Ascending aorta (tissue), 2 donors: Measurements from ENCODE around the gene NMT1. TPM values are rescaled to one million over a fixed set of nuclear protein-coding genes. Genes with fewer than 3 reads are reported as not detected.

ENCODE experiments used
- DNase-seq, 2 donors: peaks; one replicate each; pipeline ENCODE4 v3.0.0-alpha.2; 2019; ENCODE audit warnings: low spot score in 2 of 2
- H3K27ac ChIP-seq, 2 donors: fragments of 200-600 bp; sonication (generic); one replicate each; pipeline ENCODE4 v1.5.1; 2016 to 2017; ENCODE audit warnings: mild to moderate bottlenecking in 1 of 2
- H3K27me3 ChIP-seq: fragments of 200-600 bp; sonication (generic); one replicate; pipeline ENCODE4 v1.5.1; 2017
- H3K36me3 ChIP-seq, 2 donors: fragments of 200-600 bp; sonication (generic); one replicate each; pipeline ENCODE4 v1.5.1; 2016
- H3K4me1 ChIP-seq, 2 donors: fragments of 200-600 bp; sonication (generic); one replicate each; pipeline ENCODE4 v1.5.1; 2016 to 2017; ENCODE audit warnings: mild to moderate bottlenecking in 1 of 2
- H3K4me3 ChIP-seq, 2 donors: fragments of 200-600 bp; sonication (generic); one replicate each; pipeline ENCODE4 v1.5.1; 2016 to 2017; ENCODE audit warnings: mild to moderate bottlenecking in 1 of 2
- H3K9me3 ChIP-seq, 2 donors: fragments of 200-600 bp; sonication (generic); one replicate each; pipeline ENCODE4 v1.5.1; 2016
- CTCF ChIP-seq, 3 experiments: fragments of 200-600 bp in 2 of 3; fragments of 450-650 bp in 1 of 3; sonication (generic) in 2 of 3; IDR thresholded peaks; one replicate each; pipeline ENCODE4 v1.5.1; 2016 to 2019; ENCODE audit warnings: antibody characterized with exemption in 3 of 3, mild to moderate bottlenecking in 1 of 3, moderate library complexity in 1 of 3
- intact Hi-C: fragments of 100-400 bp; cut with DNase I; formaldehyde crosslinking; loops from one replicate; pipeline ENCODE4 v1.15.1; 2023
- total RNA-seq: library from RNA; depleted of rRNA; stranded (reverse); fragments of >200 nt; gene quantifications from one replicate; pipeline ENCODE4 v1.1.0, GENCODE V29; 2016

NMT1 gene
- total RNA-seq, 1 donor from 2014 or later: 89.7 TPM

DNA sequence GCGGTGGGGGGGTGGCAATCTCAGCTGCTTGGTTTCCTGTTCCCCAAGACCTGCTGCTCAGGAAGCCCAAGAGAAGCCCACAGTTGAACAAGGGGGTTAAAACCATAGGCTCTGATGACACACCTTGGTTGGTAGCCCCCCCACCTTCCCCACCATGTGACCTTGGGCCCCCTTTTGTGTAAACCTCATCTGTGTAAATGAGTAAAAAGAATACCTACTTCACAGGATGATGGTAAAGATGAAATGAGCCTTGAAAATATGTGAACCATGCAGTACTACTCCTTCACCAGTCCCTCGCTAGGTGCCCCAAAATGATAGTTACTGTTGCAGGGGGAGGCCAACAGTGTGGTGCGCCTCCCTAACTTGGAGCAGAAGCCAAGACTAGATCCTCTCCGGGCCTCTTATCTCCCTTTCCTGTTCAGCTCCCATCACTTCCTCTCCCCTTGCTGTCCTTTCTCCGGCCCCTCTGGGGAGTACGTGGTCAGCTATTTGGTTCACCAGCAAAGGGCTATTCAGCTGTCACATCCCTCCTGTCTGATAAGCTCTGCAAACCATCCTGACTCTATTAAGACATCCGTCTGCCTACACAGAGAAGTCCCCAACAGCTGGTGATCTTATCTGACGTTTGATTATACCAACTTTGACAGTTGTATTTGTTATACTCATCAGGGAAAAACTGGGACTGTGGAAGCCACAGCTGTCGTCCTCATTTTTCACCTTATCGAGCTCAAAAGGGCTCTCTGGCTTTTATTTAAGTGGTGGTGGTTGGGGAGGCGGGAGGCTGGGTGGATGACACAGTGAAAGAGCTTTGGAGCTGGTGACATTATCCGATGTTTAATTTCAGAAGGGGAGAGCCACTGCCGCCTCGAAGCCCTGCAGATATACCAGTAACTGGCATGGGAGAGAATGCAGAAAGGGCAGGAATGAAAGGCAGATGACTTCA lies 29.6 kb upstream of the NMT1 start:
- Histone ChIP-seq H3K36me3 (peaks cover 42 to 65% of the 10 kb centered on the region in 2 donors), H3K27me3 (no peaks in the 10 kb centered on the region), H3K4me1 (no peaks in the 10 kb centered on the region), H3K27ac (no peak overlapping the region), H3K9me3 (no peaks in the 10 kb centered on the region), H3K4me3 (no peak overlapping the region)
- intact Hi-C loops: no loop called here
- TF ChIP-seq CTCF (IDR thresholded peaks at IDR 0.05): no peak
- DNase-seq: no peak

GRCh38 chr17:45032174-45032541 lies 29.0 kb upstream of the NMT1 start:
- intact Hi-C loops: no loop called here
- Histone ChIP-seq H3K27me3 (no peaks in the 10 kb centered on the region), H3K4me3 (no peak overlapping the region), H3K4me1 (no peaks in the 10 kb centered on the region), H3K36me3 (peaks cover 42 to 59% of the 10 kb centered on the region in 2 donors), H3K9me3 (no peaks in the 10 kb centered on the region), H3K27ac (no peak overlapping the region)
- no peak for DNase-seq
- TF ChIP-seq CTCF (IDR thresholded peaks at IDR 0.05): no peak

DNA sequence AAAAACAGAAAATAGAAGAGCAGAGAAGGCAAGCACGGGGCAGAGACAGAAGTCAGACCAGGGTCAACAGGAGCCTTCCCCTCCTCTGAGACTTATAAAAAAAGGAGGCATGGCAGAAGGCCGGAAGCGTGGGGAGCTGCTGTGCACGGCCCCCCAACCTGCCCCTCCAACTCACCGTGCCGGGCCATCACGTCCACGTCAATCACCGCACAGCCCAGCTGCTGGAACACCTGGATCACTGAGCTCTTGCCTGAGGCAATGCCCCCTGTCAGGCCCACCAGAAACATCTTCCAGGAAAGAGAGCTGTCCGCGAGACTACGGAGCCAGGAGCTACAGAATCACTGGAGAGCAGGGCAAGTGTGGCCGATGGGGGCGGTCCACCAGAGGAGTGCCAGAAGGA lies 26.5 kb upstream of the NMT1 start:
- TF ChIP-seq CTCF (IDR thresholded peaks at IDR 0.05): no peak
- Histone ChIP-seq H3K4me1 (peaks cover 0 to 6% of the 10 kb centered on the region in 2 donors), H3K4me3 (no peak overlapping the region), H3K36me3 (peaks cover 36 to 46% of the 10 kb centered on the region in 2 donors), H3K9me3 (no peaks in the 10 kb centered on the region), H3K27ac (no peak overlapping the region), H3K27me3 (no peaks in the 10 kb centered on the region)
- DNase-seq: no peak
- intact Hi-C loops: no loop called here

- DNase-seq: no peak
- no peaks in the 10 kb centered on the region for H3K27me3 ChIP-seq
- TF ChIP-seq CTCF (IDR thresholded peaks at IDR 0.05): no peak
- intact Hi-C loops: no loop called here
- no peak overlapping the region for H3K4me3 ChIP-seq
- H3K27ac ChIP-seq: no peak overlapping the region
- peaks cover 0 to 6% of the 10 kb centered on the region in 2 donors for H3K4me1 ChIP-seq
- no peaks in the 10 kb centered on the region for H3K9me3 ChIP-seq
- peaks cover 24 to 33% of the 10 kb centered on the region in 2 donors for H3K36me3 ChIP-seq
These were observed 25.3 kb upstream of the NMT1 start for GRCh38 chr17:45035848-45036247.

DNA sequence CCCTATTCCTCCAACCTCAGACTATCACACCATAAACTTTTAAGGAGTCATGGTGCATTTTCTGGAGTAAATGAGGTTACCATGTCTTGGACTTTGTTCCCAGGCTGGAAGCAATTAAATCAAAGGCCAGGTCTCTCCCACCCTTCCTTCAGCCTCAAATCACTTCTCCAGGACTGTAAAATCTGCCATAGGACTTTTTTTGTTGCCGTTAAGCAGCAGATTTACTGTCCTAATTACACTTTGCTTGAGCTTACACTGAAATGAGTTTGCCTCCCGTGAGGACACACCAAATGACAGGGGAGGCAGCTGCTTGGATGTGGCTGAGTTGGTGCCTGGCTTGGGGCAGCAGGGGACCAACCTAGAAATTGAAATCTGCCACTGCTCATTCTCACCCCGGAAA lies 24.4 kb upstream of the NMT1 start:
- no peak for DNase-seq
- Histone ChIP-seq H3K4me1 (peaks cover 0 to 6% of the 10 kb centered on the region in 2 donors), H3K36me3 (peaks cover 15 to 25% of the 10 kb centered on the region in 2 donors), H3K27ac (no peak overlapping the region), H3K27me3 (no peaks in the 10 kb centered on the region), H3K4me3 (no peak overlapping the region), H3K9me3 (no peaks in the 10 kb centered on the region)
- intact Hi-C loops: no loop called here
- TF ChIP-seq CTCF (IDR thresholded peaks at IDR 0.05): no peak
